Subcutaneous adipose tissue (tissue), 4 donors: ENCODE measurements around the gene ANO2. TPM values are rescaled to one million over a fixed set of nuclear protein-coding genes. Genes with fewer than 3 reads are reported as not detected.

Experiments
- CTCF ChIP-seq: fragments of 450-650 bp; IDR thresholded peaks from one replicate; pipeline ENCODE4 v1.5.1; 2016; ENCODE audit warnings: low read depth, mild to moderate bottlenecking, control low read depth, antibody characterized with exemption, moderate library complexity
- total RNA-seq, 4 donors: library from RNA; depleted of rRNA; stranded (reverse); fragments of >200 nt; gene quantifications; one replicate each; pipeline ENCODE4 v1.1.0, GENCODE V29; 2016

ANO2 gene
- total RNA-seq, 4 donors from 2014 or later, result 9.3 to 69.3 (median 21.8) TPM

- no peak for TF ChIP-seq CTCF
These were observed 356.0 kb downstream of the ANO2 start for GRCh38 chr12:5589054-5589453.

- TF ChIP-seq CTCF, result no peak
These were observed 356.5 kb downstream of the ANO2 start for GRCh38 chr12:5588591-5588990.

GRCh38 chr12:5588176-5588575 lies 356.9 kb downstream of the ANO2 start:
- no peak for TF ChIP-seq CTCF

- TF ChIP-seq CTCF, result no peak
These were observed 357.3 kb downstream of the ANO2 start for GRCh38 chr12:5587711-5588121.

- TF ChIP-seq CTCF, result no peak
These were observed 358.9 kb downstream of the ANO2 start for GRCh38 chr12:5586201-5586600.

- no peak for TF ChIP-seq CTCF
These were observed 359.9 kb downstream of the ANO2 start for GRCh38 chr12:5585178-5585577.

- no peak for TF ChIP-seq CTCF
These were observed 360.5 kb downstream of the ANO2 start for GRCh38 chr12:5584412-5585175.
